Tibial nerve (tissue), 4 donors: Measurements from ENCODE around the gene TDG. TPM values are rescaled to one million over a fixed set of nuclear protein-coding genes. Genes with fewer than 3 reads are reported as not detected.
"Not testable (repeated sequence)": the region's sequence is repeated elsewhere in the genome, so short reads cannot be mapped to it uniquely, and the experiment has no call there.

ENCODE experiments used
- DNase-seq, 2 donors: peaks; one replicate each; pipeline ENCODE4 v3.0.0-alpha.2; 2019; ENCODE audit warnings: low spot score in 2 of 2
- H3K27ac ChIP-seq, 4 donors: fragments of 200-600 bp; sonication (generic) in 3 of 4; one replicate each; pipeline ENCODE4 v1.5.1; 2017 to 2019; ENCODE audit warnings: mild to moderate bottlenecking in 1 of 4
- H3K27me3 ChIP-seq, 2 donors: fragments of 200-600 bp; sonication (generic) in 1 of 2; one replicate each; pipeline versions ENCODE4 v1.5.1 to v1.6.0; 2017 to 2019
- H3K36me3 ChIP-seq, 3 donors: fragments of 200-600 bp; sonication (generic); one replicate each; pipeline ENCODE4 v1.5.1; 2018 to 2019
- H3K4me1 ChIP-seq, 4 donors: fragments of 200-600 bp; sonication (generic) in 3 of 4; one replicate each; pipeline ENCODE4 v1.5.1; 2017 to 2019
- H3K4me3 ChIP-seq, 4 donors: fragments of 200-600 bp; sonication (generic) in 3 of 4; one replicate each; pipeline ENCODE4 v1.5.1; 2017 to 2019; ENCODE audit warnings: mild to moderate bottlenecking in 1 of 4, moderate library complexity in 1 of 4
- H3K9me3 ChIP-seq, 4 donors: fragments of 200-600 bp; sonication (generic) in 3 of 4; one replicate each; pipeline ENCODE4 v1.5.1; 2017 to 2019
- EP300 ChIP-seq, 2 donors: sonication (generic); formaldehyde crosslinking; IDR thresholded peaks; one replicate each; pipeline ENCODE4 v1.6.1; 2017; ENCODE audit warnings: antibody characterized with exemption in 2 of 2, mild to moderate bottlenecking in 1 of 2
- POLR2A ChIP-seq, 2 donors: fragments of 450-650 bp; IDR thresholded peaks; one replicate each; pipeline ENCODE4 v1.6.1; 2017; ENCODE audit warnings: antibody characterized with exemption in 2 of 2, mild to moderate bottlenecking in 2 of 2, moderate library complexity in 2 of 2
- WGBS, 2 donors: methylation state at CpG; one replicate each; pipeline ENCODE4 v1.1.5; 2018; 5-methylcytosine and 5-hydroxymethylcytosine counted together
- total RNA-seq, 4 donors: library from RNA; depleted of rRNA; stranded (reverse); fragments of >200 nt; gene quantifications; one replicate each; pipeline ENCODE4 v1.1.0, GENCODE V29; 2016
- TF ChIP-seq, protein P1 (sequence below), 5 experiments: fragments of 200-600 bp in 3 of 5; fragments of 450-650 bp in 2 of 5; sonication (generic) in 3 of 5; IDR thresholded peaks; one replicate each; pipeline ENCODE4 v1.5.1; 2016 to 2019; ENCODE audit warnings: antibody characterized with exemption in 5 of 5, mild to moderate bottlenecking in 3 of 5, moderate library complexity in 2 of 5

Gene TDG
- total RNA-seq, 4 donors from 2014 or later, result 13.7 to 23.7 (median 20.0) TPM

GRCh38 chr12:104012331-104012730, 46.7 kb downstream of the TDG start:
- Histone ChIP-seq H3K27ac (no peak overlapping the region), H3K4me3 (no peak overlapping the region), H3K4me1 (no peaks in the 10 kb centered on the region), H3K9me3 (no peaks in the 10 kb centered on the region), H3K36me3 (peaks cover 0 to 16% (median 0%) of the 10 kb centered on the region in 3 donors), H3K27me3 (no peaks in the 10 kb centered on the region)
- no peak for TF ChIP-seq POLR2A (IDR thresholded peaks at IDR 0.05)
- TF ChIP-seq, protein P1, sequence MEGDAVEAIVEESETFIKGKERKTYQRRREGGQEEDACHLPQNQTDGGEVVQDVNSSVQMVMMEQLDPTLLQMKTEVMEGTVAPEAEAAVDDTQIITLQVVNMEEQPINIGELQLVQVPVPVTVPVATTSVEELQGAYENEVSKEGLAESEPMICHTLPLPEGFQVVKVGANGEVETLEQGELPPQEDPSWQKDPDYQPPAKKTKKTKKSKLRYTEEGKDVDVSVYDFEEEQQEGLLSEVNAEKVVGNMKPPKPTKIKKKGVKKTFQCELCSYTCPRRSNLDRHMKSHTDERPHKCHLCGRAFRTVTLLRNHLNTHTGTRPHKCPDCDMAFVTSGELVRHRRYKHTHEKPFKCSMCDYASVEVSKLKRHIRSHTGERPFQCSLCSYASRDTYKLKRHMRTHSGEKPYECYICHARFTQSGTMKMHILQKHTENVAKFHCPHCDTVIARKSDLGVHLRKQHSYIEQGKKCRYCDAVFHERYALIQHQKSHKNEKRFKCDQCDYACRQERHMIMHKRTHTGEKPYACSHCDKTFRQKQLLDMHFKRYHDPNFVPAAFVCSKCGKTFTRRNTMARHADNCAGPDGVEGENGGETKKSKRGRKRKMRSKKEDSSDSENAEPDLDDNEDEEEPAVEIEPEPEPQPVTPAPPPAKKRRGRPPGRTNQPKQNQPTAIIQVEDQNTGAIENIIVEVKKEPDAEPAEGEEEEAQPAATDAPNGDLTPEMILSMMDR (IDR thresholded peaks at IDR 0.05), result no peak
- TF ChIP-seq EP300 (IDR thresholded peaks at IDR 0.05), result no peak
- DNase-seq, result no peak
- WGBS, 2 donors, result 55 to 59% methylated on average over 4 of the region's 4 CpGs

DNA sequence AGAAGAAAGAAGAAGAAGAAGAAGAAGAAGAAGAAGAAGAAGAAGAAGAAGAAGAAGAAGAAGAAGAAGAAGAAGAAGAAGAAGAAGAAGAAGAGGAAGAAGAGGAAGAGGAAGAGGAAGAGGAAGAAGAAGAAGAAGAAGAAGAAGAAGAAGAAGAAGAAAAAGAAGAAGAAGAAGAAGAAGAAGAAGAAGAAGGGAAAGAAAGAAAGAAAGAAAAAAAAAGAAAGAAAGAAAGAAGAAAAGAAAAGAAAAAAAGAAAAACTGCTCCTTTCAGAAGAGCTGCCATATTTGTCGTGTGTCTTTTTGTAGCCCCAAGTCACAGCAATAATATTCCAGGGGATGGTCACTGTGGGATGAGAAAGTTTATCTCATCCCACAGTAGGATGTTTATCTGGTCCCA, 56.2 kb downstream of the TDG start:
- not testable (repeated sequence) for H3K4me1 ChIP-seq, H3K4me3 ChIP-seq, H3K27me3 ChIP-seq, DNase-seq, H3K9me3 ChIP-seq, H3K27ac ChIP-seq
- H3K36me3 ChIP-seq, result peaks cover 0 to 14% (median 0%) of the 10 kb centered on the region in 3 donors
- 88 to 89% methylated on average over 1 of the region's 1 CpG for whole genome bisulfite sequencing, 2 donors

DNA sequence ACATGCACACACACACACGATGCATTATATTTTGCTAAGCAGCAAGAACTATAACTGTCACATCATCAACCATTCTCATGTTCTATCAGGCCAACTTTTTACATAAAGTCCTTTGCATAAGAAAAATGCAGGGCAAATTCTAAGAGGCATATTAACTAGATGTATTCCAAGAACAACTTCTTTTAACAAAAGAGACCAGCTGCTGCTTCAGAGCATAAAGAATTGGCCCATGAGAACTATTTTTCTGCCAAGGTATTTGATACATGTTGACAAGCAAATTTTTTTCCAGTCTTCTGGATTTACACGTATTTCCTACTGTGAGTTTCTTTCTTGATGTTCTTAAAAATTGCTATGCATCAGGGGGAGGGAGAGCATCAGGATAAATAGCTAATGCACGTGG, 57.1 kb downstream of the TDG start:
- H3K4me3 ChIP-seq, result no peak overlapping the region
- no peaks in the 10 kb centered on the region for H3K4me1 ChIP-seq
- peaks cover 0 to 13% (median 0%) of the 10 kb centered on the region in 3 donors for H3K36me3 ChIP-seq
- H3K27me3 ChIP-seq, result no peaks in the 10 kb centered on the region
- TF ChIP-seq, protein P1 (IDR thresholded peaks at IDR 0.05), result no peak
- TF ChIP-seq POLR2A (IDR thresholded peaks at IDR 0.05) (no peak), EP300 (IDR thresholded peaks at IDR 0.05) (no peak)
- no peak overlapping the region for H3K27ac ChIP-seq
- H3K9me3 ChIP-seq, result peaks cover 0 to 9% (median 2%) of the 10 kb centered on the region in 4 donors
- no peak for DNase-seq
- WGBS, 2 donors, result 54 to 63% methylated on average over 3 of the region's 3 CpGs

DNA sequence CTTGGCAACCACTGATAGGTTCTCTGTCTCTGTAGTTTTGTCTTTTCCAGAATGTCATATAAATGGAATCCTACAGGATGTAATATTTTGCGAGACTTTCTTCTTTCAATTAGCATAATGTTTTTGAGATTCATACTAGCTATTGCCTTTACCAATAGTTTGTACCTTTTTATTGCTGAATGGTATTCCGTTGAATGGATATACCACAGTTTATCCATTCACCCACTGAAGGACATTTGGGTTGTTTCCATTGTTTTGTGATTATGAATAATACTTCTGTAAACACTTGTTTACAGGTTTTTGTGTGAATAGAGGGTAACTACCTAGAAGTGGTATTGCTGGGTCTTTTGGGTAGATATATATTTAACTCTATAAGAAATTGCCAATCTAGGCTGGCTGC, 58.0 kb downstream of the TDG start:
- 66 to 98% methylated on average over 2 of the region's 2 CpGs for WGBS, 2 donors
- H3K27me3 ChIP-seq, result no peaks in the 10 kb centered on the region
- TF ChIP-seq, protein P1 (IDR thresholded peaks at IDR 0.05), result no peak
- TF ChIP-seq EP300 (IDR thresholded peaks at IDR 0.05), result no peak
- no peak for TF ChIP-seq POLR2A (IDR thresholded peaks at IDR 0.05)

DNA sequence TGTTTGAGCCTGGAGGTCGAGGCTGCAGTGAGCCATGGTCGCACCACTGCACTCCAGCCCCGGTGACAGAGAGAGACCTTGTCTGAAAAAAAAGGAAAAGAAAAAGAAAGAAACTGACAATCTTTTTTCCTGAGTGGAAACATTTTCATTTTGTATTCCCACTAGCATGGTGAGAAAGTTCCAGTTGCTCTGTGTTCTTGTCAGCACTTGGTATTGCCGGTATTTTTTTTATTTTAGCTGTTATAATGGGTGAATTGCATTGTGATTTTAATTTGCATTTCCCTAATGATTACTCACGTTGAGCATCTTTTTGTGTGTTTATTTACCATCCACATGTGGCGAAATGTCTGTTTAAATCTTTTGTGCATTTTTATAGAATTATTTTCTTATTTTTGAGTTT, 58.7 kb downstream of the TDG start:
- no peak overlapping the region for H3K27ac ChIP-seq
- DNase-seq, result no peak
- H3K27me3 ChIP-seq, result no peaks in the 10 kb centered on the region
- no peak for TF ChIP-seq POLR2A (IDR thresholded peaks at IDR 0.05)
- TF ChIP-seq, protein P1 (IDR thresholded peaks at IDR 0.05), result no peak
- TF ChIP-seq EP300 (IDR thresholded peaks at IDR 0.05), result no peak
- H3K4me1 ChIP-seq, result no peaks in the 10 kb centered on the region
- no peak overlapping the region for H3K4me3 ChIP-seq
- 90 to 93% methylated on average over 6 of the region's 6 CpGs for WGBS, 2 donors
- peaks cover 0 to 10% (median 0%) of the 10 kb centered on the region in 3 donors for H3K36me3 ChIP-seq
- H3K9me3 ChIP-seq, result peaks cover 0 to 9% (median 2%) of the 10 kb centered on the region in 4 donors

More for the DNA sequence above, 58.0 kb downstream of the TDG start:
- Histone ChIP-seq H3K36me3 (peaks cover 0 to 10% (median 0%) of the 10 kb centered on the region in 3 donors), H3K9me3 (peaks cover 0 to 9% (median 2%) of the 10 kb centered on the region in 4 donors), H3K27ac (no peak overlapping the region), H3K4me1 (no peaks in the 10 kb centered on the region), H3K4me3 (no peak overlapping the region)
- DNase-seq, result no peak

GRCh38 chr12:104025771-104026170, 60.1 kb downstream of the TDG start:
- Histone ChIP-seq H3K4me3 (no peak overlapping the region), H3K27ac (no peak overlapping the region), H3K27me3 (no peaks in the 10 kb centered on the region), H3K9me3 (peaks cover 0 to 9% (median 2%) of the 10 kb centered on the region in 4 donors), H3K4me1 (no peaks in the 10 kb centered on the region), H3K36me3 (peaks cover 0 to 7% (median 0%) of the 10 kb centered on the region in 3 donors)
- TF ChIP-seq POLR2A (IDR thresholded peaks at IDR 0.05), result no peak
- TF ChIP-seq EP300 (IDR thresholded peaks at IDR 0.05), result no peak
- TF ChIP-seq, protein P1 (IDR thresholded peaks at IDR 0.05), result no peak
- WGBS, 2 donors, result 95 to 100% methylated on average over 2 of the region's 2 CpGs
- DNase-seq, result no peak
